HG02798 (cell line): ENCODE data around the gene ITPR2.

Experiments
- ATAC-seq: cut with Tn5 transposase; IDR thresholded peaks from one replicate; pipeline ENCODE4 v1.9.1; 2021; ENCODE audit warnings: mild to moderate bottlenecking; ENCODE audit not compliant: unreplicated experiment, poor library complexity

ITPR2 gene

GRCh38 chr12:26499979-26500640 lies 332.9 kb downstream of the ITPR2 start:
- ATAC-seq = no peak

DNA sequence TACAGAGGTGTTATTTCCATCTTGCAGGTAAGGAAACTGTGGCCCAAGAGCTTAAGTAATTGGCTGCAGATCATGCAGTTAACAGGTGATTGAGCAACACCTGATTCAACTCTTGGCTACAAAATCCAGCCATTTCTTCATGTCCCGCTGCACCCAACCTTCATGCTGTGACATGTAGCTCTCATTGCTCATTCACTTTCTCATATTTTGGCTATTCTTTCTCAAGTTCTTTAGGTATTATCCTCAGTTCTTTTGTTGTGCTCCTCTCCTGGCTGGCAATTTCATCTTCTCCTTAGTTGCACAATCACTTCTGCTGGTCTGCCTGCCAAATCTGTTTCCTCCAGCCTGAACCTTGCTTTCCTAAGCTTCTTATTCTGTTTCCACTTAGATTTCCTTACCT lies 336.8 kb downstream of the ITPR2 start:
- ATAC-seq = no peak

DNA sequence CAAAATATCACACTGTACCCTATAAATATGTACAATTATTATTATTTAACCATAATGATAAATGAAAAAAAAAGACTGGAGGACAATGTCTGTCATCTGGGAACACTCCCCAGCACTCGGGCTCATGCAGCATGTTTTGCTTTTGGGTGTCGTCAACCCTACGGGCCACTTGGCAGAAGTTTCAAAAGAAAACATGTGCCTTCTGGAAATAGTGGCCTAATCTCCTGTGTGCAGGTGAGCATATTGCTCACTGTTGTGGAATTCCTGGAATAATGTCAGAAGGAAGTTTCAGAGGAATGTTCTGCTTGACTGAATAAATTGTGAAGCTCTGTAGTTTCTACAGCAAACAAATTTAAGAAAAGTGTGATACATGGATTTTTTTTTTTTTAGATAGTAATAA lies 339.3 kb downstream of the ITPR2 start:
- no peak for ATAC-seq

- ATAC-seq = no peak
These were observed 340.6 kb downstream of the ITPR2 start for GRCh38 chr12:26492406-26492805.

DNA sequence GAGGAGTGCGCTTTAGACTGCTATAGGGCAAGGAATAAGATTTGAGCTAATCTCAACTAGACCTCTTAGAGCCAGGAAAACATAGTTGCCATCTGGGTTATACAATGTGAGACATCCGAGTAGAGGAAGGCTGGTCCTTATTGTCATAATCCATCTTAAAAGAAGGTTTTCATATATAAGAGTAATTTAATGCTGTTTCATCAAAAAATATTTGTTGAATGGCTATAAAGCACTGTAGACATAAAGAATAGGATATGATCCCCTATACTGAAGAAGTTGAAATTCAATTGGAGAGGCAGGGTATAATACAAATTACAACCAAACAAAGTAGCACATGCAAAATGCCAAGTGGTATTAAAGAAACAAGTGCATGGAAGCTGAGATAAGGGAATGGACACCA lies 343.1 kb downstream of the ITPR2 start:
- no peak for ATAC-seq

DNA sequence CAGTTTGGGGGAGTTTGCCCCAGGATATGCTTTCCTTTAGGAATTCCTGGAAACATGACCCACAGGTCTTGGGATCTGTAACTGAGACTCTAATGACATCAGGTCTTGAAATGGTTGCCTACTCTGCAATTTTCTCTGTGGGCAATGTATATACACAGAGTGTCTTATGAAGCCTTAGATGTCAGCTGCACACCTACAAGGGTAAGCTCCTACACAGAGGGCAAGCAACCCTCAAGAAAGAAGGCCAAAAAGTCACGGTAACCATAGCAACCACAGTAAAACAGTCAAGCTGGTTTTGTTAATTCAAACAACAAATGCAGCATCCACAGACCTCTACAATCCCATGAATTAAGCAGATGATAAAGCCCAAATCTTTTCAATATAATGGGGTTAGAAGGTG lies 344.6 kb downstream of the ITPR2 start:
- no peak for ATAC-seq

DNA sequence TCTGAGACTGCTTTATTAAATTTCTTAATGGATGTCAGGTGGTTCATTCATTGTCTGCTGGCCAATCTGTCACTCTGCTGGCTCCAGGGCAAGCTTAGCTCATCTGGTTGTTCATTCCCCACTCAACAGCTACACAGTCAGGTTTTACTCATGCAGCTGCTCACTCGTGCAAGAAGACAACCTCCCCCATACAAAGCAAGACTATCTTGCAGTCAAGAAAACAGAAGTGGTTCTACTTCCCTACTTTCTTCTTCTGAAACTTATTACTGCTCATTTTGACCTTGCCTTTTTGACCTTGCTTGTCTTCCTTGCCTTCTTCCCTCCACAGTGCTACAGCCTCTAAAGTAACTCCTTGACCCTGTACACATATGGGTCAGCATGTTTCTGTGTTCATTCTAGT lies 359.7 kb downstream of the ITPR2 start:
- peak; percentile 91 for ATAC-seq

DNA sequence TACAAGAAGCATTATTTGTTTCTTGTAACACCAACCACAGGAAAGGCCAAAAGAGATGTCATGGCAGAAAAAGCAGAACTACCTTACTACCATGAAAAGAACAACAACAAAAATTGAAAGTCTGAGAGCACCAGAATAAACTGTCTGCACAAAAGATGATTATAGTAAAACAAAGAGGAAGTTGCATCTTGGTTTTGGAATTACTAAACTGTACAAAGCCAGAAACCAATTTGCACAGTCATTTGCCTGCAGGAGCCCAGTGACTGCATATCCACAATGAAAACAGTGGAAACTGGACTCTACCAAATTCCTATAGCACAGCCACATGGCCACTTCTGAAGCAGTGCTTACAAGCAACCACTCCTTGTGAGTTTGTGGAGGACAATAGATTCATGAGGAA lies 361.4 kb downstream of the ITPR2 start:
- ATAC-seq = peak; percentile 81

- ATAC-seq = no peak
These were observed 363.4 kb downstream of the ITPR2 start for GRCh38 chr12:26469421-26470180.

DNA sequence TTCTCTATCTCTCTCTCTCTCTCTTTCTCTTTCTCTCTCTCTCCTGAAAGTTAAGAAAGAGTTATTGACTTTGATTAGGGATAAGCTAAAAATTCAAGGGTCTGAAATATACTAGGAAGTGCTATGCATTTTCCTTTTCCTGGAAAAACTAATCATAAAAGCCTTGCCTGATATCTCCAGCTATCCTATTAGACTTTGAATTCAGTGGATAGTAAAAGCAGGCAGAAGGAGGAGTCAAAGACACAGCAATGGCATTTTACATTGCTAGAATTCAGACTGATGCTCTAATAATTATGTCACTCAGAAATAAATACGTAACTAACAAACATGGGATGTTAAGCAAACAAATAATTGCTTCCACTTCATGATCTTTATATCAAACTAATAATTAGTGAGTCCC lies 365.6 kb downstream of the ITPR2 start:
- ATAC-seq = no peak

- no peak for ATAC-seq
These were observed 366.3 kb downstream of the ITPR2 start for GRCh38 chr12:26466726-26467125.

- no peak for ATAC-seq
These were observed 367.4 kb downstream of the ITPR2 start for GRCh38 chr12:26465419-26466097.

DNA sequence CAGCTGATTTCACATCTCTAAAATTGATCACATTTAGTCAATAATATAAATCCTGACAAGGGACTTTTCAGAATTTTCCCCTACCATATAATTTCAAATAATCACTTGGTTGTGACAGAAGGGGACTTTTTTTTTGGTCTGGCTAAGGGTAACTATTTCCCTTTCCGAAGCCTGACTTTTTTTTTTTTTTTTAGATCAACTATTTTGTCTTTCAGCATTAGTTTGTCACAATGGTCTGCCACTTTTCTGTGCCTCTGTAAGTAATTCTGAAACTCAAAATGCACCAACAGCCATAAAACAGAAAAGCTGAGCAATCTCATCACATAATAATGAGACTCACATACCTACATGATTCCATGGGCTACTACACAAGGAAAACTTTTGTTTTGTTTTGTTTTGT lies 371.2 kb downstream of the ITPR2 start:
- ATAC-seq = no peak

- ATAC-seq = no peak
These were observed 372.6 kb downstream of the ITPR2 start for GRCh38 chr12:26460361-26460760.

GRCh38 chr12:26455936-26456574 lies 376.9 kb downstream of the ITPR2 start:
- no peak for ATAC-seq

GRCh38 chr12:26453246-26453645 lies 379.7 kb downstream of the ITPR2 start:
- no peak for ATAC-seq

GRCh38 chr12:26452511-26452910 lies 380.5 kb downstream of the ITPR2 start:
- no peak for ATAC-seq

- ATAC-seq = no peak
These were observed 381.2 kb downstream of the ITPR2 start for GRCh38 chr12:26451763-26452162.

- no peak for ATAC-seq
These were observed 387.1 kb downstream of the ITPR2 start for GRCh38 chr12:26445909-26446308.

- no peak for ATAC-seq
These were observed 389.7 kb downstream of the ITPR2 start for GRCh38 chr12:26443309-26443708.

- no peak for ATAC-seq
These were observed 391.6 kb downstream of the ITPR2 start for GRCh38 chr12:26441434-26441833.
